AG04450 (cell line): ENCODE measurements around the gene RPS16. TPM values are rescaled to one million over a fixed set of nuclear protein-coding genes. Genes with fewer than 3 reads are reported as not detected.
"Not testable (repeated sequence)": the region's sequence is repeated elsewhere in the genome, so short reads cannot be mapped to it uniquely, and the experiment has no call there.

Source experiments
- CTCF ChIA-PET: fragments of 300-600, 350-600 bp; formaldehyde crosslinking; extraction: SDS; loops from one replicate; lab custom pipeline; 2022; ENCODE audit warnings: antibody characterized with exemption, inconsistent platforms; lab: Charles Lee
- POLR2A ChIA-PET: fragments of 350-600 bp; formaldehyde crosslinking; extraction: SDS; loops from one replicate; lab custom pipeline; 2021; ENCODE audit warnings: antibody characterized with exemption, inconsistent platforms; lab: Yijun Ruan, JAX
- DNase-seq: peaks from one replicate; pipeline ENCODE4 v3.0.0-alpha.2; 2011; ENCODE audit warnings: low read depth, low spot score
- H3K27ac ChIP-seq: one replicate; pipeline ENCODE4 v1.5.1; 2012; ENCODE audit warnings: low read depth, low read length, control low read depth
- H3K27me3 ChIP-seq: one replicate; pipeline ENCODE4 v1.6.0; 2012; ENCODE audit warnings: low read length; ENCODE audit not compliant: control insufficient read depth, insufficient read depth
- H3K4me3 ChIP-seq: 2 replicates; pipeline ENCODE4 v1.5.1; 2011; ENCODE audit warnings: mild to moderate bottlenecking, low read depth, low read length, control low read depth
- H3K9me3 ChIP-seq: 2 replicates; pipeline ENCODE4 v1.5.1; 2012; ENCODE audit warnings: low read length; ENCODE audit not compliant: control insufficient read depth, insufficient read depth
- polyA plus RNA-seq: library from polyadenylated mRNA; depleted of rRNA; stranded (reverse); fragments of >200 nt; gene quantifications from 2 replicates; pipeline ENCODE4 v1.2.3, GENCODE V29; 2011
- TF ChIP-seq, protein P1 (sequence below): IDR thresholded peaks from 2 replicates; pipeline ENCODE4 v1.5.1; 2011; ENCODE audit warnings: low read depth, low read length, control low read depth, inconsistent platforms

RPS16 gene
- polyA plus RNA-seq, 1 experiment: 1,488 TPM

DNA sequence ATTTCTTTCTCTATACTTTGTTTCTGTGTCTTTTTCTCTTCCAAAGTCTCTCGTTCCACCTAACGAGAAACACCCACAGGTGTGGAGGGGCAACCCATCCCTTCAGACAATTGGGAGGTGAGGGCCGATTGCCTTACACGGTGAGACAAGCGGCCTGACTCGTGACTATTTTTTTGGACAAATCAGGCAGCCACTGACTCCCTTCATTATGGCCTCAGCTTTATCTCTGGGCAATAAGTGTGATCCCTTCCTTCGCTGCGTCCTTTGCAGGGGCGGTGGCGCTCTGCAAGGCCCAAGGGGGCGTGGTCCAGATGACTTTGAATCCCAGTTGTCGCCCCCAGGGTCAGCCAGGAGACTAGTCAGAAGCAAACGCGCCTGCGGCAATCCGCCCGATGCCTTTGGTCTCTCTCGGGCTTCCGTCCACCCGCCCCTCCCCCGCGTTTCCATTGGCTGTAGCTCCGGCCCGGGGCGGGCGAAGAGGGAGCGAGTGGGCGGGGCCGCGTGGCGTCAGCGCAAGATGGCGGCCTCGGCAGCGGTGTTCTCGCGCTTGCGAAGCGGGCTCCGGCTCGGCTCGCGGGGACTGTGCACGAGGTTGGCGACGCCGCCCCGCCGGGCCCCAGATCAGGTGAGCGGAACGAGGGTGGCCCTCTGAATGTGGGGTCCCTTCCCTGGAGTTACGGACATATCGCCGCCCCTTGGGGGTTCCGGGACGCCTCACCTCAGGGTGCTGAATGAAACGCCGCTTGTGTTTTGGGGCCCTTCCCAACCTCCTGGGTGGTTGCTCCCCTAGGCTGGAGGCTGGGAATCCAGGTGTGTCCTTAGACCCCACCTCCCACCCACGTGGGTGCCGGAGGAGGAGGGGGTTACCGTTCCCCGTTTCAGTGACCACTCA is 44.8 kb upstream of the RPS16 start, which contains the start of gene TIMM50:
Gene TIMM50, plus strand, starts transcription at position 502 of the 892 bp plus-strand sequence. Its CDS starts 16 bp downstream, at position 518.
- peak; percentile 77 for DNase-seq
- ChIA-PET CTCF (interaction anchor here (0.9 to 1.2 kb wide), 4 partner anchors 23 to 52 kb away, joined by 3 to 4 read pairs (median 4); partner anchors contain the start of gene EID2B), POLR2A (interaction anchor here (0.6 to 1.0 kb wide), 11 partner anchors 14 to 78 kb away, joined by 3 to 7 read pairs (median 3); partner anchors contain the start of genes EID2B and RPS16)
- TF ChIP-seq, protein P1, sequence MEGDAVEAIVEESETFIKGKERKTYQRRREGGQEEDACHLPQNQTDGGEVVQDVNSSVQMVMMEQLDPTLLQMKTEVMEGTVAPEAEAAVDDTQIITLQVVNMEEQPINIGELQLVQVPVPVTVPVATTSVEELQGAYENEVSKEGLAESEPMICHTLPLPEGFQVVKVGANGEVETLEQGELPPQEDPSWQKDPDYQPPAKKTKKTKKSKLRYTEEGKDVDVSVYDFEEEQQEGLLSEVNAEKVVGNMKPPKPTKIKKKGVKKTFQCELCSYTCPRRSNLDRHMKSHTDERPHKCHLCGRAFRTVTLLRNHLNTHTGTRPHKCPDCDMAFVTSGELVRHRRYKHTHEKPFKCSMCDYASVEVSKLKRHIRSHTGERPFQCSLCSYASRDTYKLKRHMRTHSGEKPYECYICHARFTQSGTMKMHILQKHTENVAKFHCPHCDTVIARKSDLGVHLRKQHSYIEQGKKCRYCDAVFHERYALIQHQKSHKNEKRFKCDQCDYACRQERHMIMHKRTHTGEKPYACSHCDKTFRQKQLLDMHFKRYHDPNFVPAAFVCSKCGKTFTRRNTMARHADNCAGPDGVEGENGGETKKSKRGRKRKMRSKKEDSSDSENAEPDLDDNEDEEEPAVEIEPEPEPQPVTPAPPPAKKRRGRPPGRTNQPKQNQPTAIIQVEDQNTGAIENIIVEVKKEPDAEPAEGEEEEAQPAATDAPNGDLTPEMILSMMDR: no peak
- Histone ChIP-seq H3K27ac (peak within 1 kb of the TSS; percentile 78), H3K27me3 (no peaks in the 10 kb centered on the region), H3K9me3 (no peaks in the 10 kb centered on the region; the same call in 1 of the 2 replicates), H3K4me3 (peak within 1 kb of the TSS; percentile 100)

DNA sequence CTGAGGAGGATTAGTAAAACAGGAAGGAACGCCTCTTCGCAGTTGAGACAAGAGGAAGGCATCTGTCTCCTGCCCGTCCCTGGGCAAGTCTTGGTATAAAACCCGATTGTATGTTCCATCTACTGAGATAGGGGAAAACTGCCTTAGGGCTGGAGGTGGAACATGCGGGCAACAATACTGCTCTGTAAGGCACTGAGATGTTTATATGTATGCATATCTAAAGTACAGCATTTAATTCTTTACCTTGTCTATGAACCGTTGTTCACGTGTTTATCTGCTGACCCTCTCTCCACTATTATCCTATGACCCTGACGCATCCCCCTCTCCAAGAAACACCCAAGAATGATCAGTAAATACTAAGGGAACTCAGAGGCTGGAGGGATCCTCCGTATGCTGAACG is 44.2 kb upstream of the RPS16 start:
- CTCF ChIA-PET: interaction anchor here (0.9 to 1.2 kb wide), 4 partner anchors 23 to 53 kb away, joined by 3 to 4 read pairs (median 4); partner anchors contain the start of gene EID2B
- Histone ChIP-seq H3K9me3 (no peaks in the 10 kb centered on the region; the same call in 1 of the 2 replicates), H3K27ac (peak overlapping the region; percentile 31), H3K27me3 (no peaks in the 10 kb centered on the region), H3K4me3 (no peak overlapping the region)
- POLR2A ChIA-PET: interaction anchor here (0.6 to 1.0 kb wide), 5 partner anchors 15 to 78 kb away, joined by 3 to 7 read pairs (median 3); partner anchors contain the start of genes EID2B and RPS16
- DNase-seq: no peak
- TF ChIP-seq, protein P1: no peak

DNA sequence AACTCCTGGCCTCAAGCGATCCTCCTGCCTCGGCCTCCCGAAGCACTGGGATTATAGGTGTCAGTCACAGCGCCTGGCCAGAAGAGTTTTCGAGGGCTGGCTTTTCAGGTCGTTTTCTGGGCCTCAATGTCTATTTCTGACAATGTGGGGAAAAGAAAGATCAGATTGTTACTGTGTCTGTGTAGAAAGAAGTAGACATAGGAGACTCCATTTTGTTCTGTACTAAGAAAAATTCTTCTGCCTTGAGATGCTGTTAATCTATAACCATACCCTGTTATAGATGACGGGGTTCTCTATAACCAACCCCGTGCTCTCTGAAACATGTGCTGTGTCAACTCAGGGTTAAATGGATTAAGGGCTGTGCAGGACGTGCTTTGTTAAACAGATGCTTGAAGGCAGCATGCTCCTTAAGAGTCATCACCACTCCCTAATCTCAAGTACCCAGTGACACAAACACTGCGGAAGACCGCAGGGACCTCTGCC is 43.6 kb upstream of the RPS16 start:
- H3K27me3 ChIP-seq, H3K9me3 ChIP-seq, POLR2A ChIA-PET, DNase-seq, H3K4me3 ChIP-seq, CTCF ChIA-PET, H3K27ac ChIP-seq: not testable (repeated sequence)

DNA sequence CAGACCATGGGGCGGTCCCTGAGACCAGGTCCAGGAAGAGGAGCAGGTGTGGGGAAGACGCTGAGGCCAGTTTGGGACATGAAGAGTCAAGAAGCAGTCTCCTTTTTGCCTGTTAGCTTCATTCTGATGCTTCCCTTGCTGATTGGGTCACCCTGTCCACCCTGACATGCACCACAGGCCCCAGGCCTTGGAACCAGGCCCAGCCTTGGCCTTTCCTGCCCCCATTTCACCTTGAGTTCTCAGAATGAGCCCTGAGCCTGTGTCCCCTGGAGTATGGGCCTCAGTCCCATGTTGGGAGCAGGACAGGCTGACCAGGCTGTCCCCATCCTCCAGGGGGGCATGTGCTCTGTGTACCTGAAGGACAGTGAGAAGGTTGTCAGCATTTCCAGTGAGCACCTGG is 40.0 kb upstream of the RPS16 start:
- no peak for DNase-seq
- Histone ChIP-seq H3K9me3 (no peaks in the 10 kb centered on the region; the same call in 1 of the 2 replicates), H3K4me3 (no peak overlapping the region), H3K27ac (no peak overlapping the region), H3K27me3 (no peaks in the 10 kb centered on the region)
- TF ChIP-seq, protein P1: no peak
- CTCF ChIA-PET: interaction anchor here (0.6 to 2.4 kb wide), 8 partner anchors 11 to 746 kb away, joined by 3 to 31 read pairs (median 4); partner anchors contain the start of gene EID2B
- POLR2A ChIA-PET: interaction anchor here (0.6 kb wide), 1 partner anchor 10 kb away, joined by 6 read pairs; no protein-coding TSS in a partner anchor

DNA sequence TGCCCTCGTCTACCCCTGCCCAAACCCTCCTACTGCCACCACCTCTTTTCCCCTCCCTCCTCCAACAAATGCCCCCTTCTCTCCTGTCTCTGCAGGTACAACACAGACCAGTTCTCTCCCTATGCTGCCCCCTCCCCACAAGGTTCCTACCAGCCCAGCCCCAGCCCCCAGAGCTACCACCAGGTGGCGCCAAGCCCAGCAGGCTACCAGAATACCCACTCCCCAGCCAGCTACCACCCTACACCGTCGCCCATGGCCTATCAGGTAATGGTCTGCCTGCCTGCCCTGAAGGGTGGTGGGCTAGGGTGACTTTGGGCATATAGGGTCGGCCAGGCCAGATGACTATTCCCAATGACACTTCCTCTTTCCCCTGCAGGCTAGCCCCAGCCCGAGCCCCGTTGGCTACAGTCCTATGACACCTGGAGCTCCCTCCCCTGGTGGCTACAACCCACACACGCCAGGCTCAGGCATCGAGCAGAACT is 38.4 kb upstream of the RPS16 start:
- CTCF ChIA-PET: interaction anchor here (0.6 to 2.4 kb wide), 16 partner anchors 10 to 76 kb away, joined by 3 to 31 read pairs (median 5); partner anchors contain the start of genes EID2B, RPS16 and SUPT5H
- Histone ChIP-seq H3K27ac (no peak overlapping the region), H3K9me3 (no peaks in the 10 kb centered on the region), H3K4me3 (no peak overlapping the region), H3K27me3 (no peaks in the 10 kb centered on the region)
- DNase-seq: no peak
- POLR2A ChIA-PET: interaction anchor here (0.5 kb wide), 1 partner anchor 10 kb away, joined by 6 read pairs; no protein-coding TSS in a partner anchor
- TF ChIP-seq, protein P1: peak; percentile 83
